EH (cell line): ENCODE results near the gene ODF4.

Experiments used
- DNase-seq: peaks from one replicate; pipeline ENCODE4 v3.0.0-alpha.2; 2015; ENCODE audit warnings: low read depth

ODF4 gene

GRCh38 chr17:8339540-8339939 lies at the start of gene ODF4:
Gene ODF4, plus strand, starts transcription at chr17:8339840. Its CDS starts 212 bp downstream, at chr17:8340052.
- no peak for DNase-seq

- peak; percentile 20 for DNase-seq
Observed at GRCh38 chr17:8290043-8290442, 49.6 kb upstream of the ODF4 start.

GRCh38 chr17:8292639-8293395 lies 46.8 kb upstream of the ODF4 start:
- DNase-seq: no peak

GRCh38 chr17:8294361-8294760 lies 45.3 kb upstream of the ODF4 start:
- no peak for DNase-seq

- DNase-seq: no peak
Observed at GRCh38 chr17:8294814-8295316, 44.8 kb upstream of the ODF4 start.

- no peak for DNase-seq
Observed at GRCh38 chr17:8300226-8300625, 39.4 kb upstream of the ODF4 start.

GRCh38 chr17:8300627-8301242 lies 38.9 kb upstream of the ODF4 start:
- DNase-seq: peak; percentile 72

GRCh38 chr17:8310601-8311123 lies 29.0 kb upstream of the ODF4 start:
- no peak for DNase-seq

GRCh38 chr17:8311131-8311790 lies 28.4 kb upstream of the ODF4 start:
- no peak for DNase-seq

GRCh38 chr17:8312251-8312650 lies 27.4 kb upstream of the ODF4 start:
- DNase-seq: no peak

- DNase-seq: no peak
Observed at GRCh38 chr17:8312726-8313600, 26.7 kb upstream of the ODF4 start.

GRCh38 chr17:8314797-8315763 lies 24.6 kb upstream of the ODF4 start:
- no peak for DNase-seq

- no peak for DNase-seq
Observed at GRCh38 chr17:8315764-8316217, 23.8 kb upstream of the ODF4 start.

- no peak for DNase-seq
Observed at GRCh38 chr17:8318010-8318935, 21.4 kb upstream of the ODF4 start.

GRCh38 chr17:8320262-8320661 lies 19.4 kb upstream of the ODF4 start:
- no peak for DNase-seq

GRCh38 chr17:8320990-8321389 lies 18.6 kb upstream of the ODF4 start:
- DNase-seq: no peak

GRCh38 chr17:8322061-8322460 lies 17.6 kb upstream of the ODF4 start:
- DNase-seq: no peak

GRCh38 chr17:8324132-8324531 lies 15.5 kb upstream of the ODF4 start:
- DNase-seq: no peak

- no peak for DNase-seq
Observed at GRCh38 chr17:8324923-8325322, 14.7 kb upstream of the ODF4 start.
